GM12878 (cell line): ENCODE data around the gene ZNF513. TPM values are rescaled to one million over a fixed set of nuclear protein-coding genes. Genes with fewer than 3 reads are reported as not detected.
A peak's percentile ranks its signal among the peaks of the same experiment; 100 is the strongest.

ENCODE experiments used
- CBX3 ChIP-seq: fragments of 200-600 bp; sonication (generic); IDR thresholded peaks from 2 replicates; pipeline ENCODE4 v1.6.1; 2016; ENCODE audit warnings: low read depth, borderline replicate concordance
- CHD2 ChIP-seq: IDR thresholded peaks from 2 replicates; pipeline ENCODE4 v1.6.1; 2011; ENCODE audit warnings: low read depth, low read length, improper control_type of control experiment, borderline replicate concordance
- CHD4 ChIP-seq: fragments of 200-600 bp; sonication (generic); IDR thresholded peaks from 2 replicates; pipeline ENCODE4 v1.6.1; 2016; ENCODE audit warnings: mild to moderate bottlenecking
- CREB1 ChIP-seq: IDR thresholded peaks from 2 replicates; pipeline ENCODE4 v1.6.1; 2012; ENCODE audit warnings: low read depth, mild to moderate bottlenecking, inconsistent platforms
- E2F4 ChIP-seq: IDR thresholded peaks from 2 replicates; pipeline ENCODE4 v1.6.1; 2012; ENCODE audit warnings: low read depth, low read length, improper control_type of control experiment
- E4F1 ChIP-seq: fragments of 450-650 bp; IDR thresholded peaks from 2 replicates; pipeline ENCODE4 v1.6.1; 2018; ENCODE audit warnings: borderline replicate concordance, mild to moderate bottlenecking; ENCODE audit not compliant: partially characterized antibody
- EZH2 ChIP-seq: IDR thresholded peaks from 2 replicates; pipeline ENCODE4 v1.6.1; 2012; ENCODE audit warnings: low read depth, mild to moderate bottlenecking, control low read depth, inconsistent platforms, low read length, borderline replicate concordance; ENCODE audit not compliant: control insufficient read depth
- FOS ChIP-seq: IDR thresholded peaks from 3 replicates; pipeline ENCODE4 v1.6.1; 2011; ENCODE audit warnings: borderline replicate concordance; ENCODE audit not compliant: insufficient read length; ENCODE audit errors: extremely low read depth
- HDAC6 ChIP-seq: fragments of 200-600 bp; sonication (generic); IDR thresholded peaks from one replicate; pipeline ENCODE4 v1.8.0; 2017; ENCODE audit warnings: antibody characterized with exemption; ENCODE audit not compliant: unreplicated experiment
- IKZF2 ChIP-seq, 2 experiments: fragments of 450-650 bp; IDR thresholded peaks; 2 replicates each; pipeline ENCODE4 v1.6.1; 2017; ENCODE audit warnings: mild to moderate bottlenecking in 2 of 2, moderate library complexity in 2 of 2
- NFXL1 ChIP-seq: fragments of 450-650 bp; IDR thresholded peaks from 2 replicates; pipeline ENCODE4 v1.6.1; 2017; ENCODE audit warnings: antibody characterized with exemption, mild to moderate bottlenecking, borderline replicate concordance
- NR2C2 ChIP-seq: IDR thresholded peaks from 2 replicates; pipeline ENCODE4 v1.6.1; 2011; ENCODE audit warnings: borderline replicate concordance, low read depth; ENCODE audit not compliant: control insufficient read depth, insufficient read length
- PAX8 ChIP-seq: fragments of 450-650 bp; IDR thresholded peaks from 2 replicates; pipeline ENCODE4 v1.6.1; 2017; ENCODE audit warnings: mild to moderate bottlenecking, moderate library complexity
- RBBP5 ChIP-seq: fragments of 200-600 bp; sonication (generic); conservative IDR thresholded peaks from 2 replicates; pipeline ENCODE4 v1.6.1; 2016
- REST ChIP-seq: IDR thresholded peaks from 2 replicates; pipeline ENCODE4 v1.6.1; 2012; ENCODE audit warnings: mild to moderate bottlenecking, low read depth, low read length
- WRNIP1 ChIP-seq: IDR thresholded peaks from 2 replicates; pipeline ENCODE4 v1.6.1; 2011; ENCODE audit warnings: low read depth, low read length, improper control_type of control experiment, borderline replicate concordance
- ZBTB40 ChIP-seq: fragments of 450-650 bp; IDR thresholded peaks from 2 replicates; pipeline ENCODE4 v1.6.1; 2016; ENCODE audit warnings: mild to moderate bottlenecking, moderate library complexity, borderline replicate concordance
- ZNF207 ChIP-seq: fragments of 450-650 bp; IDR thresholded peaks from 2 replicates; pipeline ENCODE4 v1.6.1; 2014; ENCODE audit warnings: antibody characterized with exemption, mild to moderate bottlenecking, borderline replicate concordance
- polyA plus RNA-seq, 11 experiments: library from polyadenylated mRNA; depleted of rRNA in 4 of 11; unstranded in 6 of 11; stranded (reverse) in 5 of 11; fragments of >200 nt; fragmentation: Nextera tagmentation in 4 of 11; fragmentation: Illumina TruSeq in 1 of 11; extraction: Ambion mirVana in 4 of 11; extraction: Trizol in 1 of 11; gene quantifications; 1 replicate in 1 of 11; 2 replicates in 10 of 11; pipeline versions ENCODE4 v1.2.1 to v1.2.3, GENCODE V29; 2011 to 2016; ENCODE audit warnings: inconsistent platforms in 2 of 11, missing spikeins in 2 of 11, low read depth in 1 of 11
- total RNA-seq, 4 experiments: library from RNA; depleted of rRNA in 3 of 4; stranded (reverse); fragments of >200 nt in 3 of 4; fragmentation: Illumina TruSeq in 1 of 4; extraction: Trizol in 1 of 4; gene quantifications; 2 replicates each; pipeline versions ENCODE4 v1.2.1 to v1.2.3, GENCODE V29; 2013 to 2021

Gene ZNF513
- total and polyA plus RNA-seq, 10 of the 15 experiments (the other 5 are each of a cell fraction or from before 2014, with no cell fraction given), result 0.06 to 16.4 (median 5.6) TPM

- TF ChIP-seq E2F4 (no peak), CREB1 (peak; percentile 50; the same call in 1 of the 2 replicates), FOS (no peak), IKZF2 (IDR thresholded peaks at IDR 0.05) (peak; percentile 16 to 23; a peak in 1 of 4 replicates), RBBP5 (no peak), WRNIP1 (0 out of 2 replicates have a peak, but pooled peaks have one; percentile 55), CHD2 (peak; percentile 99), E4F1 (no peak), EZH2 (no peak), ZNF207 (peak; percentile 82), PAX8 (no peak), ZBTB40 (peak; percentile 68; the same call in 1 of the 2 replicates), NFXL1 (no peak), CBX3 (no peak), CHD4 (no peak), NR2C2 (no peak), HDAC6 (no peak), REST (no peak)
Observed at GRCh38 chr2:27409321-27410073, 29.0 kb upstream of the ZNF513 start, which contains the start of gene PPM1G (continued).
